ENCODE results near the gene ARAP2.

The ARAP2 gene

GRCh38 chr4:36255577-36255976, 11.3 kb upstream of the ARAP2 start:
- peak; percentile 79 for DNase-seq

GRCh38 chr4:36254371-36254770, 10.1 kb upstream of the ARAP2 start:
- DNase-seq = no peak

- no peak for DNase-seq
Observed at GRCh38 chr4:36251983-36252382, 7.7 kb upstream of the ARAP2 start.

GRCh38 chr4:36249610-36250009, 5.3 kb upstream of the ARAP2 start:
- DNase-seq = peak; percentile 40

- DNase-seq = peak; percentile 54
Observed at GRCh38 chr4:36243355-36244256, 708 bp downstream of the ARAP2 start.

- no peak for DNase-seq
Observed at GRCh38 chr4:36242629-36243354, 1.5 kb downstream of the ARAP2 start.

- DNase-seq = peak; percentile 71
Observed at GRCh38 chr4:36241771-36242170, 2.5 kb downstream of the ARAP2 start.

- no peak for DNase-seq
Observed at GRCh38 chr4:36237366-36238313, 6.7 kb downstream of the ARAP2 start.

- no peak for DNase-seq
Observed at GRCh38 chr4:36236159-36236558, 8.2 kb downstream of the ARAP2 start.

GRCh38 chr4:36235306-36235705, 9.0 kb downstream of the ARAP2 start:
- DNase-seq = no peak

- DNase-seq = no peak
Observed at GRCh38 chr4:36233567-36234266, 10.6 kb downstream of the ARAP2 start.

GRCh38 chr4:36230534-36230933, 13.8 kb downstream of the ARAP2 start:
- DNase-seq = no peak

GRCh38 chr4:36227913-36228312, 16.4 kb downstream of the ARAP2 start:
- DNase-seq = no peak

- DNase-seq = no peak
Observed at GRCh38 chr4:36226430-36227227, 17.7 kb downstream of the ARAP2 start.

- no peak for DNase-seq
Observed at GRCh38 chr4:36224972-36225903, 19.1 kb downstream of the ARAP2 start.

GRCh38 chr4:36222702-36223101, 21.6 kb downstream of the ARAP2 start:
- DNase-seq = no peak

GRCh38 chr4:36220776-36221175, 23.5 kb downstream of the ARAP2 start:
- no peak for DNase-seq

- DNase-seq = no peak
Observed at GRCh38 chr4:36218121-36218520, 26.2 kb downstream of the ARAP2 start.

- no peak for DNase-seq
Observed at GRCh38 chr4:36215627-36216026, 28.7 kb downstream of the ARAP2 start.

Data from activated CD4-positive, alpha-beta T cell treated with anti-CD3 and anti-CD28 coated beads, Interleukin-10, Interleukin-2, amounts not matched to agents 100 ng/mL and 50 ng/mL, durations not matched to agents 16 hours and 8 hours (primary cell).